ENCODE results near the gene RNF126.
"Not testable (repeated sequence)": the region's sequence is repeated elsewhere in the genome, so short reads cannot be mapped to it uniquely, and the experiment has no call there.

Gene RNF126

GRCh38 chr19:624433-625109 lies 38.4 kb downstream of the RNF126 start:
- DNase-seq = no peak

- no peak for DNase-seq
These were observed 39.0 kb downstream of the RNF126 start for GRCh38 chr19:623974-624373.

GRCh38 chr19:623175-623916 lies 39.7 kb downstream of the RNF126 start:
- no peak for DNase-seq

GRCh38 chr19:622666-623065 lies 40.3 kb downstream of the RNF126 start:
- no peak for DNase-seq

GRCh38 chr19:621819-622218 lies 41.2 kb downstream of the RNF126 start:
- DNase-seq = no peak

GRCh38 chr19:621191-621590 lies 41.8 kb downstream of the RNF126 start:
- not testable (repeated sequence) for DNase-seq

GRCh38 chr19:620166-620862 lies 42.7 kb downstream of the RNF126 start:
- DNase-seq = no peak

- DNase-seq = no peak
These were observed 43.6 kb downstream of the RNF126 start for GRCh38 chr19:619286-620002.

GRCh38 chr19:618674-619285 lies 44.2 kb downstream of the RNF126 start:
- DNase-seq = no peak

GRCh38 chr19:618247-618619 lies 44.8 kb downstream of the RNF126 start:
- DNase-seq = no peak

GRCh38 chr19:617551-618246 lies 45.3 kb downstream of the RNF126 start:
- DNase-seq = no peak

GRCh38 chr19:616747-617526 lies 46.1 kb downstream of the RNF126 start:
- no peak for DNase-seq

GRCh38 chr19:616062-616700 lies 46.8 kb downstream of the RNF126 start:
- no peak for DNase-seq

GRCh38 chr19:615619-616018 lies 47.4 kb downstream of the RNF126 start:
- DNase-seq = peak; percentile 62

- no peak for DNase-seq
These were observed 49.1 kb downstream of the RNF126 start for GRCh38 chr19:613732-614567.

GRCh38 chr19:612941-613340 lies 50.1 kb downstream of the RNF126 start:
- DNase-seq = no peak

- DNase-seq = no peak
These were observed 51.5 kb downstream of the RNF126 start for GRCh38 chr19:611481-611868.

- DNase-seq = peak; percentile 86
These were observed 52.1 kb downstream of the RNF126 start for GRCh38 chr19:610801-611480.

GRCh38 chr19:610071-610800 lies 52.8 kb downstream of the RNF126 start:
- peak; percentile 48 for DNase-seq

Measured in hematopoietic multipotent progenitor cell treated with erythropoietin and hydrocortisone succinate and interleukin-3 and kit ligand, for 4 days (in vitro differentiated cells).